Hepatocyte (in vitro differentiated cells): ENCODE results near the gene UBE2J2. TPM values are rescaled to one million over a fixed set of nuclear protein-coding genes. Genes with fewer than 3 reads are reported as not detected.

Experiments
- DNase-seq: peaks from one replicate; pipeline ENCODE4 v3.0.0-alpha.2; 2016; ENCODE audit warnings: low spot score
- H2AFZ ChIP-seq: fragments of 200-600 bp; sonication (generic); 2 replicates; pipeline ENCODE4 v1.6.0; 2016; ENCODE audit warnings: antibody characterized with exemption, mild to moderate bottlenecking
- H3K27ac ChIP-seq: fragments of 200-600 bp; sonication (generic); 2 replicates; pipeline ENCODE4 v1.5.1; 2016; ENCODE audit warnings: mild to moderate bottlenecking
- H3K27me3 ChIP-seq: fragments of 200-600 bp; sonication (generic); 2 replicates; pipeline ENCODE4 v1.6.1; 2016
- H3K36me3 ChIP-seq: fragments of 200-600 bp; sonication (generic); replicated peaks from 2 replicates; pipeline ENCODE4 v1.5.1; 2016; ENCODE audit warnings: low read depth; ENCODE audit not compliant: insufficient read depth
- H3K4me1 ChIP-seq: fragments of 200-600 bp; sonication (generic); 2 replicates; pipeline ENCODE4 v1.5.1; 2016; ENCODE audit warnings: mild to moderate bottlenecking, moderate library complexity; ENCODE audit not compliant: insufficient read depth
- H3K4me2 ChIP-seq: fragments of 200-600 bp; sonication (generic); 2 replicates; pipeline ENCODE4 v1.6.0; 2016
- H3K4me3 ChIP-seq: fragments of 200-600 bp; sonication (generic); 2 replicates; pipeline ENCODE4 v1.5.1; 2016; ENCODE audit warnings: mild to moderate bottlenecking
- H3K79me2 ChIP-seq: fragments of 200-600 bp; sonication (generic); 2 replicates; pipeline ENCODE4 v1.6.0; 2017; ENCODE audit warnings: mild to moderate bottlenecking
- H3K9me2 ChIP-seq: fragments of 200-600 bp; sonication (generic); replicated peaks from 2 replicates; pipeline ENCODE4 v1.6.0; 2017; ENCODE audit warnings: mild to moderate bottlenecking; ENCODE audit not compliant: insufficient read depth
- H3K9me3 ChIP-seq: fragments of 200-600 bp; sonication (generic); 2 replicates; pipeline ENCODE4 v1.5.1; 2016; ENCODE audit warnings: low read depth, mild to moderate bottlenecking
- H4K20me1 ChIP-seq: fragments of 200-600 bp; sonication (generic); 2 replicates; pipeline ENCODE4 v1.6.0; 2016; ENCODE audit warnings: mild to moderate bottlenecking; ENCODE audit not compliant: insufficient read depth, poor library complexity, severe bottlenecking
- CTCF ChIP-seq: fragments of 200-600 bp; sonication (generic); IDR thresholded peaks from 2 replicates; pipeline ENCODE4 v1.5.1; 2016; ENCODE audit warnings: antibody characterized with exemption, mild to moderate bottlenecking; ENCODE audit not compliant: poor library complexity
- EZH2 ChIP-seq: fragments of 200-600 bp; sonication (generic); IDR thresholded peaks from 2 replicates; pipeline ENCODE4 v1.6.1; 2016; ENCODE audit warnings: antibody characterized with exemption, mild to moderate bottlenecking, borderline replicate concordance
- EZH2phosphoT487 ChIP-seq: fragments of 200-600 bp; sonication (generic); IDR thresholded peaks from one replicate; pipeline ENCODE4 v1.6.1; 2018; ENCODE audit warnings: antibody characterized with exemption, mild to moderate bottlenecking, low read depth, moderate library complexity; ENCODE audit not compliant: unreplicated experiment, severe bottlenecking
- WGBS: methylation state at CpG from one replicate; pipeline ENCODE4 v1.1.6; 2016; ENCODE audit warnings: low lambda C conversion rate; ENCODE audit errors: missing lambda C conversion rate; 5-methylcytosine and 5-hydroxymethylcytosine counted together
- polyA plus RNA-seq: library from polyadenylated mRNA; unstranded; fragments of >200 nt; fragmentation: Nextera tagmentation; extraction: Ambion mirVana; gene quantifications from 2 replicates; pipeline ENCODE4 v1.2.1, GENCODE V29; 2016
- total RNA-seq: library from RNA; depleted of rRNA; stranded (reverse); fragments of >200 nt; gene quantifications from 2 replicates; pipeline ENCODE4 v1.2.3, GENCODE V29; 2014

Gene UBE2J2
- total and polyA plus RNA-seq, 2 experiments from 2014 or later = 31.7 to 66.7 TPM

- no peak overlapping the region for H2AFZ ChIP-seq
- H3K4me2 ChIP-seq = no peak overlapping the region
- DNase-seq = no peak
- no peak overlapping the region for H3K27ac ChIP-seq
- 47% methylated on average over 9 of the region's 26 CpGs for WGBS
- no peaks in the 10 kb centered on the region for H3K27me3 ChIP-seq
- peaks cover 4% of the 10 kb centered on the region for H4K20me1 ChIP-seq
- no peaks in the 10 kb centered on the region for H3K9me2 ChIP-seq
- H3K4me1 ChIP-seq = peaks cover 6% of the 10 kb centered on the region
- H3K4me3 ChIP-seq = no peak overlapping the region
- TF ChIP-seq EZH2 (no peak), EZH2phosphoT487 (no peak), CTCF (no peak)
- H3K36me3 ChIP-seq = no peaks in the 10 kb centered on the region
- peaks cover 44% of the 10 kb centered on the region for H3K79me2 ChIP-seq
- H3K9me3 ChIP-seq = no peaks in the 10 kb centered on the region
Measured at GRCh38 chr1:1315435-1315954, 41.8 kb upstream of the UBE2J2 start.

- Histone ChIP-seq H3K9me3 (no peaks in the 10 kb centered on the region), H3K9me2 (no peaks in the 10 kb centered on the region), H4K20me1 (peaks cover 4% of the 10 kb centered on the region), H3K4me3 (no peak overlapping the region), H3K4me2 (no peak overlapping the region), H3K27me3 (no peaks in the 10 kb centered on the region), H3K36me3 (no peaks in the 10 kb centered on the region), H3K4me1 (peaks cover 9% of the 10 kb centered on the region), H2AFZ (no peak overlapping the region), H3K27ac (no peak overlapping the region), H3K79me2 (peaks cover 44% of the 10 kb centered on the region)
- WGBS = 98% methylated on average over 21 of the region's 23 CpGs
- no peak for TF ChIP-seq CTCF
- TF ChIP-seq EZH2 = no peak
- no peak for TF ChIP-seq EZH2phosphoT487
- DNase-seq = no peak
Measured at GRCh38 chr1:1314678-1315335, 41.2 kb upstream of the UBE2J2 start.

GRCh38 chr1:1314237-1314586 lies 40.6 kb upstream of the UBE2J2 start:
- H3K27ac ChIP-seq = no peak overlapping the region
- H3K4me1 ChIP-seq = peaks cover 15% of the 10 kb centered on the region
- no peak for DNase-seq
- TF ChIP-seq CTCF = no peak
- no peak for TF ChIP-seq EZH2phosphoT487
- TF ChIP-seq EZH2 = no peak
- no peak overlapping the region for H3K4me2 ChIP-seq
- H3K9me2 ChIP-seq = no peaks in the 10 kb centered on the region
- no peaks in the 10 kb centered on the region for H3K27me3 ChIP-seq
- WGBS = 98% methylated on average over 15 of the region's 15 CpGs
- no peak overlapping the region for H3K4me3 ChIP-seq
- H2AFZ ChIP-seq = no peak overlapping the region
- no peaks in the 10 kb centered on the region for H3K36me3 ChIP-seq
- H3K9me3 ChIP-seq = no peaks in the 10 kb centered on the region
- peaks cover 44% of the 10 kb centered on the region for H3K79me2 ChIP-seq
- peaks cover 4% of the 10 kb centered on the region for H4K20me1 ChIP-seq
